ENCODE data around the gene COL25A1.

Gene COL25A1

DNA sequence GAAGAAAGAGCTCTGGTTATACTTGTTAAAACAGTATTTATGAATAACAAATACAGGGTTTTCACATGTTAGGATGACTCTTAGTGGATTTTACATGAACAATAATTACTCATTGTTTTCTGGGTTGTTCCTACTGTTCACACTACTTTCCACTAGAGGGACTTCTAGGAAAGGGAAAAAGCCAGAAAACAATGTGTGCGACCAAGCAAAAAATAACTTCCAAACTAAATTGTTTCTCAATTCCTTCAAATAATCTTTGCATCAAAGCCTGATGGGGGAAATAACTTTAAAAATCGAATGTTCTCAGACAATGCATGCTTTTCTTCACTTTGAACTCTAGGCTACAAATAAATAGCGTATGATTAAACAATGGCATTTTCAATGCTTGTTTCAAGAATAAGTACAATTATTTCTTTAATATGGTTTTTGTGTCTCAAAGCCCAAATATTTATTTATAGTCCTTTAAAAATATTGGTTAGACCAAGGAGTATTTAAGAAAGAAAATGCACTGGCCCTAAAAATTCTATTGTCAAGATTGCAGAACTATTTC is 467.5 kb downstream of the COL25A1 start:
- DNase-seq (ENCODE audit: low spot score) = peak; percentile 10
- TF ChIP-seq, protein P1, sequence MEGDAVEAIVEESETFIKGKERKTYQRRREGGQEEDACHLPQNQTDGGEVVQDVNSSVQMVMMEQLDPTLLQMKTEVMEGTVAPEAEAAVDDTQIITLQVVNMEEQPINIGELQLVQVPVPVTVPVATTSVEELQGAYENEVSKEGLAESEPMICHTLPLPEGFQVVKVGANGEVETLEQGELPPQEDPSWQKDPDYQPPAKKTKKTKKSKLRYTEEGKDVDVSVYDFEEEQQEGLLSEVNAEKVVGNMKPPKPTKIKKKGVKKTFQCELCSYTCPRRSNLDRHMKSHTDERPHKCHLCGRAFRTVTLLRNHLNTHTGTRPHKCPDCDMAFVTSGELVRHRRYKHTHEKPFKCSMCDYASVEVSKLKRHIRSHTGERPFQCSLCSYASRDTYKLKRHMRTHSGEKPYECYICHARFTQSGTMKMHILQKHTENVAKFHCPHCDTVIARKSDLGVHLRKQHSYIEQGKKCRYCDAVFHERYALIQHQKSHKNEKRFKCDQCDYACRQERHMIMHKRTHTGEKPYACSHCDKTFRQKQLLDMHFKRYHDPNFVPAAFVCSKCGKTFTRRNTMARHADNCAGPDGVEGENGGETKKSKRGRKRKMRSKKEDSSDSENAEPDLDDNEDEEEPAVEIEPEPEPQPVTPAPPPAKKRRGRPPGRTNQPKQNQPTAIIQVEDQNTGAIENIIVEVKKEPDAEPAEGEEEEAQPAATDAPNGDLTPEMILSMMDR (IDR thresholded peaks at IDR 0.05; ENCODE audit: borderline replicate concordance, control extremely low read depth, extremely low read depth, insufficient read depth, missing control alignments) = peak; percentile 23
- in situ Hi-C loops (cut with MboI; ENCODE audit: low sequenced_read_pairs, unreplicated experiment) = loop anchor here (25.0 kb wide), 2 partner anchors 452 to 577 kb away; no protein-coding TSS in a partner anchor

DNA sequence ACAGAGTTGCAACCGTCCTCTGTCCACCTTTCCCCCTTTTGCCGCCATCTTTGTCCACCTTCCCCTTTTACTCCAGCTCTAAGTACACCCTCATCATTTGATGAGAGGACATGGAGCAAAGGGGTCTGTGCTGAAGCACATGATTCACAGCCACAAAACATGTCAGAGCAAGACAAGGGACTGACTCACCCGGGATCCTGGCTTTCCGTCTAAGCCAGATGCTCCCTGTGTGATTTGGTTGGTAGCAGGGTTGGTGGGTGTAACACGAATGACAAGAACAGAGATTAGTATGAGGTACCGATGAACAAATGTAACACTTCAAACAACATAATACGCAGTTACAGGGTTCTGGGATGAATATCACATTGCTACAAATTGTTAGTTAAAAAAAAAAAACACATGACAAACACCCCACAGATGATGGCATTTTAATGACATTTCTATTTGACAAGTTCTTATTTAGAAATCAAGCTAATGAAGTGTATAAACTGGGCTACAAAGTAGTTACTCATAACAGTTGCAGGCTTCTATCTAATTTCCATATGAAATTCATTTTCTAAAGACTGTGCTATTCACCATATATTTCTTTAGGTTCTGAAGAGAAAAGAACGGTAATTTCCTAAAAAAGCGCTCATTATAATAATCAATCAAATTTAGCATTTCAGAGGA is 468.2 kb downstream of the COL25A1 start:
- TF ChIP-seq, protein P1 (IDR thresholded peaks at IDR 0.05; ENCODE audit: borderline replicate concordance, control extremely low read depth, extremely low read depth, insufficient read depth, missing control alignments) = no peak
- in situ Hi-C loops (cut with MboI; ENCODE audit: low sequenced_read_pairs, unreplicated experiment) = loop anchor here (25.0 kb wide), 2 partner anchors 453 to 578 kb away; no protein-coding TSS in a partner anchor
- DNase-seq (ENCODE audit: low spot score) = no peak

DNA sequence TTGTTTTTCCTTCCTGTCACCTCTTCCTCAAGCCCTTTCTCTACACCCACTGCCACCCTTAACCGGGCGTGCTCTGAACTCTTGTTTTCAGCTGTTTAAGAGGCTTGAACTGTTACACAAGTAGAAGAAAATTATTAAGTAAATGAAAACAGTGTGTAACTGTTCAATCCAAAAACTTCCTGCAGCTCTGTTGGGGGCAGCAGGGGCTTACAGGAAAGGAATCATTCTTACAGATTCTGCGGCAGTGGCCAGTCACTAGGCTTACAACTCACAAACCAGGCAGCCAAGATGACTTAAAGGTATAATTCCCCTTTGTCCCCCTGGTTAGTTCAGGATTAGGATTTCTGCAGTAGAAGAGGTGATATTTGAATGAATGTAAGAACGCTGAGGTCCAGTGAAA is 469.4 kb downstream of the COL25A1 start:
- TF ChIP-seq, protein P1 (IDR thresholded peaks at IDR 0.05; ENCODE audit: borderline replicate concordance, control extremely low read depth, extremely low read depth, insufficient read depth, missing control alignments) = no peak
- no peak for DNase-seq (ENCODE audit: low spot score)
- in situ Hi-C loops (cut with MboI; ENCODE audit: low sequenced_read_pairs, unreplicated experiment) = loop anchor here (25.0 kb wide), 2 partner anchors 454 to 579 kb away; no protein-coding TSS in a partner anchor

DNA sequence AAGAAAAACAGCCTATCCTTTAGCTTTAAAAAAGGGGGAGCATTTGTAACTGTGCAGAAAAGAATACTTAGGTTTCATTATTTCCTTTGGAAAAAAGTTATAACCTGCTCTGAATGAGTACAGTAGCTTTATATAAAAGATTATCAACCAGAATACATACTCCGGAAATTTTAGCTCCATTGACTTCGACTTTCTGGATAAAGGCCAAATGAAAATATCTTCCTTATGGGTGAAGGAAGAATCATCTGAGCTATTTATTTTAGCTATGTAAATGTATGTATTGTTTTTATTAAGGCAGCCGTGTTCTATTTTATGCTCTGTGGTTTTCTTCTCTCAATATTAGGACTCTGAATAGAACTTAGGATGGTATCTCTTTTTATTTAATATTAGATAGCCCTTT is 470.6 kb downstream of the COL25A1 start:
- DNase-seq (ENCODE audit: low spot score) = no peak
- in situ Hi-C loops (cut with MboI; ENCODE audit: low sequenced_read_pairs, unreplicated experiment) = loop anchor here (25.0 kb wide), 2 partner anchors 455 to 580 kb away; no protein-coding TSS in a partner anchor
- TF ChIP-seq, protein P1 (IDR thresholded peaks at IDR 0.05; ENCODE audit: borderline replicate concordance, control extremely low read depth, extremely low read depth, insufficient read depth, missing control alignments) = no peak

DNA sequence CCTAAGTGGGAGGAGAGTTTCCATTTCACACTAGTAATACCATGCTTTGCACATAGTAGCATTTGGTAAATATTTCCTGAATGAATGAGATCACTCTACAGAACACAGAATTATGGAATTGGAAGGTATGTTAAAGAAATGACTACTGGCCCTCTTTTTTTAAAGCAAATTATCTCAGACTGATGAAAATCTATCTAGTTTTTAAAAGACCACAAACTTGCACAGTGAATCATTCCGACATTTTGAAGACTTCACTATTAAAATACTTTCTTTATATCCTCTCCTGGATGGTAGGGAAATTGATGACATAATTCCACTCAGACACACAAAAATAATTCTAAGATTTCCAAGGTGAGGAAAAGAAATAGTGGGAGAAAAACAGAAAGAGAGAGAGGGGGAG is 471.2 kb downstream of the COL25A1 start:
- no peak for DNase-seq (ENCODE audit: low spot score)
- in situ Hi-C loops (cut with MboI; ENCODE audit: low sequenced_read_pairs, unreplicated experiment) = loop anchor here (25.0 kb wide), 2 partner anchors 456 to 581 kb away; no protein-coding TSS in a partner anchor
- TF ChIP-seq, protein P1 (IDR thresholded peaks at IDR 0.05; ENCODE audit: borderline replicate concordance, control extremely low read depth, extremely low read depth, insufficient read depth, missing control alignments) = no peak

DNA sequence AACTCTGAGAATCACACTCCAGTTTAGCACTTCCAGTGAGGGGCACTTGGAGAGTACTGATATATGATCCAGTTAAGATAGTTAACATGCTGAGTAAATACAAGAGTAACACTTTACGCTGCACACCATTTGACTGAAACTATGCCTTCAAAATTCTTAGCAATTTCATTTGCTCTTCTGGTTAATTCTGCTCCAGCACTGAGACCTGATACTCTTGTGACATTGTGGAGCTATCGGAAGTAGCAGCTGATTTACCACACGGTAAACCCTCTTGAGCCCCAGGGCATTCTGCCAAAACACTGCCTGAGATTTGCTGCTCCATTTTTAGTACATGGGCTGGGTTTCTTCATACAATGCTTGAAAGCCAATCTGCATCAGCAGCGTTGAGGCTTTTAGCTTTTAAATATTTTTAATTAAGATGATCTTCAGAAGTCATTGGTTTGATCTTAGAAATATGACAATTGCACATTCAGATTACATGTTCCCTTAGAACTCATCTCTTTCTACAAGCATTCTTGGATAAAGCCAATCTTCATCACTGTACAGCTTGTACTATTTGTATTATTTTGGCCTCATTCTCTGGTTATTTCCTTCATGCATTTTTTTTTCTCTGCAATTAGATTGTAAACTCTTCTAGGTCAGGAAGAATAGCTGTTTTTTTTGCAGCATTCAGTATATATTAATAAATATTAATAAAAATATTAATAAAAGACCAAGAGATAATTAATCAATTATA is 471.8 kb downstream of the COL25A1 start:
- TF ChIP-seq, protein P1 (IDR thresholded peaks at IDR 0.05; ENCODE audit: borderline replicate concordance, control extremely low read depth, extremely low read depth, insufficient read depth, missing control alignments) = no peak
- no peak for DNase-seq (ENCODE audit: low spot score)
- in situ Hi-C loops (cut with MboI; ENCODE audit: low sequenced_read_pairs, unreplicated experiment) = loop anchor here (25.0 kb wide), 2 partner anchors 457 to 582 kb away; no protein-coding TSS in a partner anchor

Data from GM13976 (cell line).